ENCODE data around the gene CRTC1. TPM values are rescaled to one million over a fixed set of nuclear protein-coding genes. Genes with fewer than 3 reads are reported as not detected.

Gene CRTC1
- total RNA-seq, 1 experiment from 2014 or later, result 19.0 TPM

DNA sequence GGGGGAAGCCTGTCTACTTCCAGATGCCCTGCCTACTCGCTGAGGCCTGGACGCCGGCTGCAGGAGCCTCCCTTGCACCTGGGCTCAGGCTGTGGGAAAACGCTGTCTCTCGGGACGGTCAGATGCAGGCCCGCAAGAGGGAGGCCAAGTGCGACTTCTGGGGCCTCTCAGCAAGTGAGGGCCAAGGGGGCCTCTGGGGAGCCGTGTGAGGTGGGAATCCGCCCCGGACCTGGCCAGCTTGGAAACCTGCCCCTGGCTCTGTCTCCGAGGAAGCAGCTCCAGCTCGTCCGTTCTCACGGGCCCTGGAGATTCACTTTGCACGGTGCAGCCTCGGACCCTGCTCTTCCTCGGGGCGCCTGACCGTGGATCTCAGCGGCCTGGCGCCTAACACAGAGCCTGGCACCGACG, 11.4 kb upstream of the CRTC1 start:
- Mint-ChIP-seq H3K27me3 (ENCODE audit: low read depth) (no peaks in the 10 kb centered on the region), H3K27ac (peak overlapping the region in 1 of 3 experiments; percentile 86; a peak in 1 of 7 replicates), H3K4me3 (no peak overlapping the region), H3K36me3 (ENCODE audit: insufficient read depth in 1 of 3, low read depth in 3 of 3) (peaks cover 0 to 20% (median 14%) of the 10 kb centered on the region in 3 experiments; a peak in 5 of 7 replicates), H3K9me3 (no peaks in the 10 kb centered on the region), H3K4me1 (peaks cover 3 to 12% of the 10 kb centered on the region in 2 experiments; a peak in 3 of 4 replicates)
- Histone ChIP-seq H4K91ac (ENCODE audit: insufficient read length, low read depth, low read length) (no peak overlapping the region), H2BK12ac (ENCODE audit: insufficient read length, low read depth, low read length) (no peak overlapping the region), H3K4me1 (ENCODE audit: insufficient read depth, low read length) (no peaks in the 10 kb centered on the region), H2AFZ (ENCODE audit: low read length) (no peak overlapping the region), H3K14ac (ENCODE audit: insufficient read depth, low read length) (peak overlapping the region; percentile 45; the same call in 1 of the 2 replicates), H3K79me2 (ENCODE audit: insufficient read depth, low read length) (no peaks in the 10 kb centered on the region), H3K56ac (ENCODE audit: insufficient read length, low read depth, low read length) (no peak overlapping the region), H3K27me3 (ENCODE audit: insufficient read depth, low read length) (no peaks in the 10 kb centered on the region), H3K79me1 (ENCODE audit: insufficient read depth, low read depth, low read length, poor library complexity, severe bottlenecking) (no peaks in the 10 kb centered on the region), H4K8ac (replicated peaks; ENCODE audit: insufficient read length, low read depth, low read length) (no peak overlapping the region), H3K23ac (ENCODE audit: insufficient read length, low read depth, low read length) (no peak overlapping the region), H4K5ac (ENCODE audit: insufficient read length, low read depth, low read length) (no peak overlapping the region), H4K20me1 (ENCODE audit: control insufficient read depth, insufficient read depth, insufficient read length) (no peaks in the 10 kb centered on the region), H3K9me3 (ENCODE audit: control insufficient read depth, low read depth, low read length) (no peaks in the 10 kb centered on the region), H3K9ac (ENCODE audit: extremely low read depth, insufficient read length, low read length) (no peak overlapping the region), H2BK15ac (ENCODE audit: low read depth, low read length) (no peak overlapping the region), H2BK5ac (ENCODE audit: insufficient read length, low read length) (no peak overlapping the region), H3K4ac (ENCODE audit: low read depth, low read length) (no peak overlapping the region), H3K4me2 (ENCODE audit: insufficient read depth, insufficient read length, low read length) (no peak overlapping the region), H2BK120ac (ENCODE audit: low read depth, low read length, poor library complexity, severe bottlenecking) (no peak overlapping the region), H3T11ph (ENCODE audit: low read length) (no peak overlapping the region), H3K18ac (ENCODE audit: insufficient read length, low read depth, low read length) (no peak overlapping the region), H2AK5ac (ENCODE audit: insufficient read length, low read length) (no peak overlapping the region), H2BK20ac (ENCODE audit: low read depth, low read length, poor library complexity, severe bottlenecking) (no peak overlapping the region), H3K23me2 (ENCODE audit: insufficient read length, low read depth, low read length, poor library complexity, severe bottlenecking) (no peaks in the 10 kb centered on the region), H3K27ac (ENCODE audit: insufficient read length, low read depth, low read length) (no peak overlapping the region)
- no peak for DNase-seq
- TF ChIP-seq CTCF (conservative IDR thresholded peaks at IDR 0.05), result no peak
- no CpG with 5 or more reads among the region's 24 CpGs for WGBS (ENCODE audit: extremely low coverage, insufficient read length, low lambda C conversion rate)

All from H9 (cell line).